Vagina (tissue), 2 donors: ENCODE measurements around the gene IQGAP3.

Source experiments
- POLR2AphosphoS5 ChIP-seq, 2 donors: sonication (generic); formaldehyde crosslinking; IDR thresholded peaks; one replicate each; pipeline ENCODE4 v1.9.0; 2017; ENCODE audit warnings: antibody characterized with exemption in 2 of 2, mild to moderate bottlenecking in 2 of 2, low read depth in 1 of 2; ENCODE audit not compliant: insufficient read depth in 1 of 2
- TF ChIP-seq, protein P1 (sequence below), 3 experiments: fragments of 450-650 bp in 2 of 3; fragments of 200-600 bp in 1 of 3; sonication (generic) in 1 of 3; IDR thresholded peaks; one replicate each; pipeline ENCODE4 v1.5.1; 2017 to 2019; ENCODE audit warnings: antibody characterized with exemption in 3 of 3, mild to moderate bottlenecking in 2 of 3, moderate library complexity in 2 of 3

DNA sequence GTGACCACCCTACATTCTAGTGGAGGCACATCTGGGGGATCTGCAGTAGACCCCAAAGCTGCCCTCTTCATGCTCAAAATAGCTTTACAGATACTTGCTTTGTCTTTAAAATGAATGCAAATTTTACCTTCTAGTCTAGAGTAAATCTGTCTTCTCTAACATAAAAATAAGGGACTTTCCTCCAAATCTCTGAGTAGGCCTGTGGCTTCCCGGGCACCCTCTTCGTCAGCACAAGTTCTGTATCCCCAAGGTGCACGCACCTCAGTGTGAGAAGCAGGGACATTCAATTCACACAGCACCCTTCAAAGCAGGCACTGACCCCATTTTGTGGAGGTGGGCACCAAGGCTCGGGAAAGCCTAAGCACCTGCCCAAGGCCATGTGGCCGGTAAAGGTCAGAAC lies 90.8 kb downstream of the IQGAP3 start:
- TF ChIP-seq, protein P1, sequence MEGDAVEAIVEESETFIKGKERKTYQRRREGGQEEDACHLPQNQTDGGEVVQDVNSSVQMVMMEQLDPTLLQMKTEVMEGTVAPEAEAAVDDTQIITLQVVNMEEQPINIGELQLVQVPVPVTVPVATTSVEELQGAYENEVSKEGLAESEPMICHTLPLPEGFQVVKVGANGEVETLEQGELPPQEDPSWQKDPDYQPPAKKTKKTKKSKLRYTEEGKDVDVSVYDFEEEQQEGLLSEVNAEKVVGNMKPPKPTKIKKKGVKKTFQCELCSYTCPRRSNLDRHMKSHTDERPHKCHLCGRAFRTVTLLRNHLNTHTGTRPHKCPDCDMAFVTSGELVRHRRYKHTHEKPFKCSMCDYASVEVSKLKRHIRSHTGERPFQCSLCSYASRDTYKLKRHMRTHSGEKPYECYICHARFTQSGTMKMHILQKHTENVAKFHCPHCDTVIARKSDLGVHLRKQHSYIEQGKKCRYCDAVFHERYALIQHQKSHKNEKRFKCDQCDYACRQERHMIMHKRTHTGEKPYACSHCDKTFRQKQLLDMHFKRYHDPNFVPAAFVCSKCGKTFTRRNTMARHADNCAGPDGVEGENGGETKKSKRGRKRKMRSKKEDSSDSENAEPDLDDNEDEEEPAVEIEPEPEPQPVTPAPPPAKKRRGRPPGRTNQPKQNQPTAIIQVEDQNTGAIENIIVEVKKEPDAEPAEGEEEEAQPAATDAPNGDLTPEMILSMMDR (IDR thresholded peaks at IDR 0.05), result no peak
- TF ChIP-seq POLR2AphosphoS5 (IDR thresholded peaks at IDR 0.05; ENCODE audit: insufficient read depth in 1 of 2, low read depth in 1 of 2), result no peak
